HG02938 (cell line): ENCODE data around the gene CRABP2.

Experiments used
- ATAC-seq: cut with Tn5 transposase; IDR thresholded peaks from one replicate; pipeline ENCODE4 v1.9.1; 2021; ENCODE audit warnings: mild to moderate bottlenecking, moderate library complexity; ENCODE audit not compliant: unreplicated experiment

CRABP2 gene

GRCh38 chr1:156691665-156692440, 13.5 kb downstream of the CRABP2 start:
- ATAC-seq = no peak

DNA sequence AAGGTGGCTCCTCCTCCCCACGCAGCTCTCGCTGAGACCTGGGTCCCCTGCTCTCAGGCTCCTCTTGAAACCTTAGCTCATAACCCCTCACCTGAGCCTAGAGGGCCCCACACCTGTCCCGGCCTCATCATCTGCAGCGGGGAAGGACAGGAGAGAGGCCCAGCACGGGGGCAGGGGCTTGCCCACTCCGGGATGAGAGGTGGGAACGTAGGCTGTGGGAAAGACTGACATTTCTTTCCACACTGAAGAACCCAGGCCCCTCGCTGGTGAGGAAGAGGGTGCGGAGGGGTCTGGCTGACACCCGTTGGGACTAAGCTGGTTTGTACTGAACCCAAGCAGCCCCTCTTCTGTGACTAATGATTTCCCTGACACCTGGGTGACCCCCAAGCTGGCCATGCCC, 14.2 kb downstream of the CRABP2 start:
- ATAC-seq = no peak

- no peak for ATAC-seq
Observed at GRCh38 chr1:156690675-156691036, 14.7 kb downstream of the CRABP2 start.

DNA sequence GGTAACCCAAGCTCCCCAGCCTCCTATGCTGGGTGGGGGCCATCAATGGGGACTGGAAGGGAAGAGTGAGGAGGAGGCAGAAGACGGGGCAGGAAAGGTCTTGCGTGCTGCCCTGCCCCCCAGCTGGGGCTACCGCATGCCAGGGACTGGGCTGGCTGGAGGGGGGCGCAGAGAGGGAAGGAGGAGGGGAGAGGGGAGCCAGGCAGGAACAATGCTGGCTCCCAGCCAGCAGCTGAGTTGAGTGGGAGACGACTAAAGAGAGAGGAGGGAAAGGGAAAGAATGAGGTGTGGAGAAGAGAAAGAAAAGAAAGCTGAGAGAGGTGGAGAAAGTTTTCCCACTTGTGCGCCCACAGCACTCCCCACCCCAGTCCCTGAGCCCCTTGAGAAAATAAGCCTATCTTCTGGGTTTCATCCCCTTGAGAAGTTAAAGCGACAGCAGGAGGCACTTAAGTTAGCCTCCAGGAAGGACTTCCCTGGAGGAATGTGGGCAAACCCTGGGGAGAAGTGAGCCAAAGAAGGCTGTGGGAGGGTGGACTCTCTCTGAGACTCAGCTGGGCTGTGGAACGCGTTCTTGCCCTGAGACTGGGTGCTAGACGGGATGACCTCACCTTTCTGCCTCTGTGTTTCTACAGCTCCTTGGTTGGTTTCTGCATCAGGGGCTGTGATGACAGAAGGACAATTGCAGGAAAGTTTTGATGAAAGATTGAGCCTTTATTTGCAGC, 15.3 kb downstream of the CRABP2 start:
- ATAC-seq = no peak

GRCh38 chr1:156689035-156689952, 16.1 kb downstream of the CRABP2 start:
- no peak for ATAC-seq

- ATAC-seq = no peak
Observed at GRCh38 chr1:156684227-156684782, 21.1 kb downstream of the CRABP2 start.

- ATAC-seq = no peak
Observed at GRCh38 chr1:156682166-156682890, 23.1 kb downstream of the CRABP2 start.

DNA sequence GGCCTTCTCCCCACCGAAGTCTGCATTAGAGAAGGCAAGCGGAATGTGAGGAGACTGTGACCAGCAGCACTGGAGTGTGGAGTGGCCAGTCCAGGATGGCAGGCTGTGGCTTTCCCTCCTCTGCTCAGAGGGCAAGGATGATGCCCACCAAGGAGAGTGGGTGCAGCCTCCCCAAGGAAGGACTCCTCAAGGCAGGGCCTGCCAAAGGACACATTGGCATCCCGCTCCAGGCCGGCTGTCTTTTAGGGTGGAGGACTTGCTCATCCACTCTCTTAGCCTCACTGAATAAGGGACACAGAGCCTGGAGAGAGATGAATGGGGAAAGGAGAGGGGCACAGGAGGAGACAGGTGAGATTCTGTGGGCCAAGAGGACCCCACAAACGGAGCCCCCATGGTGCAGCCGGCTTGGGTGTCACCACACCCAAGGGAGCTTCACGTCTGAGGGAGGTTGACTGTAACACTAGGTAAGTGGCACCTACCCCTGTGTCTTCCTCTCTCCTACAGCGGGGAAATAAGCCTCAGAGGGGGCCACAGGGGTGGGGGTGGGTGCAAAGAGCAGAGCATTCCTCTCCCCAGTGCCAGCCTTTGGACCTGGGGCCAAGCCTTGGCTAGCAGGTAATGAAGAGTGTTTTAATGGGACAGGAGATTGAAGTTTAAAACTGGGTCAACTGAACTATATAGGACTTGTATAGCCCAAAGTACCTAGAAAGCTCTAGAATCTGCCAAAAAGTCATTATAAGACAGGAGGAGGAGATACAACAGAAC, 24.0 kb downstream of the CRABP2 start:
- no peak for ATAC-seq

GRCh38 chr1:156680056-156680455, 25.3 kb downstream of the CRABP2 start:
- no peak for ATAC-seq

DNA sequence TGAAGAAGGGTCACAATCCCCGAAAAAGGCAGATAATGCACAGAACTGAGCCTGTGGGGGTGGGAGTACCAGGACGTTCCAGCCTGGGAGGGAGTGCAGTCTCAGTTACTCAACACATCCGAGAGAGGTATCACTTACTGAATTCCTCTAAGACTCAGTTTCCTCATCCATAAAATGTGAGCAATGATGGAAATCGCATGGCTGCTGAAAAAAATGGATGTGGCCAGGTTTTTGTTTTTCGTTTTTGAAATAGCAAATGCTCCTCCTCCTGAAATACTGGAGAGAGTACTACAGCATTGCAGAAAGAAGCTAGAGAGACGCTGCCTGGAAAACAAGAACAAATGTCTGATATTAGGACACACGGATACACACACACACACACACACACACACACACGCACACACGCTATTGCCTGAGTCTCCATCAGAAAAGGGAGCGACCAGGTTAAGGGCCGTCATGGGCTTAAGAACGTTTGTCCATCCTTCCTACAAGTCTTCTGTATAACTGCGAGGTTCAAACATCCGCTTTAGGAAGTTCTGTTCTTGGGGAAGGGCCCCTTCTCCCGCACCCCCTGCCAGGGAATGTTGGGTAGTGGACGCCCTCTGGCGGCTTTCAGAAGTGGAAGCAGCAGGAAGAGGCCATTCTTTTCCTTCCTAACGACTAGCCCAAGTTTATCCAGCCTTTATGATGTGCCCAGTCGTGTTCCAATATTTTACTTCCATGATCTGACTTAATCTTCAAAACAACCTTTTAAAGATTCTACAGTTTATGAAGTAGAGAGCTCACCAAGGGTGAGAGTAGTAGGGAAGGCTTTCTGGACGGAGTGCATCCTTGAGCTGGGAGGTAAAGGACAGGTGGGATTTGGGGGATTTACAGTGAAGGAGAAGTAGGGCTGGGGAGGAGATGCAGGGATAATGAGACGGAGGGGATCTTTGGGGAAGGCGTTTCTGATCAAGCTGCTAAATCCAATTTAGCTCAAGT, 27.5 kb downstream of the CRABP2 start:
- ATAC-seq = no peak

DNA sequence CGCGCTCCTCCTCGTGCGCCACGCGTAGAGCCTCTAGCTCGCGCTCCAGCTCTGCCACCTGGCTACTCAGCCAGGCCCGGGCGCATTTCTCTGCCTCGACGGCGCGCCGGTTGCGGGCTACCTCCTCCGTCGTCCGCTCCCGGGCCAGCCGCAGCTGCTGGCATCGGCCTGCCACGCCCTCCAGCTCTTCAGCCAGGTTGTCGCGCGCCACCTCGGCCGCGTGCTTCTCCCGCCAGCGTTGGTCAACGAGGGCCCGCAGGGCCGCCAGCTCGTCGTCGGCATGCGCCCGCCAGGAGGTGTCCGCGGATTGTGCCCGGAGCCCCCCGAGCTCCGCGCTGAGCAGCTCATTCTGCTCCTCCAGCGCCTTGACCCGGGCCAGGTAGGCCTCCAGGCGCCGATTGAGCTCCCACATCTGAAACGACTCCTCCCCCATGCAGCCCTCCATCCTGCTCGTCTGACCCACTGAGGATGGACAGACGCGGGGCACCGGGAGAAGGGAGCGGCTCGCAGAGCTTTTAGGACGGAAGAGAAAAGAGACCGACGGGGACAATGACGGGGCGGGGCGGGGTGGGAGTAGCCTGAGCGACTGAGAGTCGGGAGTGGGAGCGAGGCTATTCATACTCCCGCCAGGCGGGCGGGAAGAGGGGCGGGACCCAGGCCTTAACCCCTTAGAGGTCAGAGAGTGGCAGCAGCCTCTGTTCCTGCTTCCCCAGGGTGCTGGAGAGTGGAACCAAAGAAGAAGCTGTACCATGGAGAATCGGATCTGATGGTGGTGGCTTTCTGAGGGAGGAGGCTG, 28.4 kb downstream of the CRABP2 start, which contains the start of gene NES:
TSS of gene NES (minus strand) at position 588 of the 796 bp plus-strand sequence. CDS start at position 445, 143 bp downstream.
- ATAC-seq = no peak

DNA sequence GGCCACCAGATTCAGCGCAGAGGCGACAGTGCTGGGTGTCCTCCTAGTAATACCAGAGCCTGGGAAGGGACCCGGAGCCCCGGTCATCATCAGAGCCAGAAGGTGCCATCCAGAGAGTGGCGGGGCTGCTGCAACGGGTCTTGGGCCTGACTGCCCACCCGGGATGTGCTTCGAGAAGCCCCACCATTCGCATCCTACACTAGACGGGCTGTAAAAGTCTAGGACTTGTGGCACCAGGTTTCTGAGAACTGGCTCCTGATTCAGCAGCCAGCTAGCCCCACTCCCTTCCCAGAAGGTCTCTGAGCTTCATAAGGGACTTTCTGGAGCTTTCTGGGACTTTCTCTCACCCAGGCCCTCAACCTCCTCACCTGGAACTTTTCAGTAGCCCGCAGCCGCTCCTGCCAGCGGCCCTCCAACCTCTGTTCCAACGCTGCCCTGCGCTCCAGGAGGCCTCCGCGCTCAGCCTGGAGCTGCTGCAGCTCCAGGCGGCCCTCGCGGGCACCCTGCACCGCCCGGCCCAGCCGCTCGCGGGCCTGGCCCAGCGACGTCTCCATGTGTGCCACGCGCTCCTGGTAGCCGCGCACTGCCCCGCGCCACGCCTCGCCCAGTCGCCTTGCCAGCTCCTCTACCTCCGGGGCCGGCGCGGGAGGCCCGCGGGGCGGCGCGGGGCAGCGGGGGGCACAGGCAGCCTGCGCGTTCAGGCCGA, 29.1 kb downstream of the CRABP2 start:
- no peak for ATAC-seq

DNA sequence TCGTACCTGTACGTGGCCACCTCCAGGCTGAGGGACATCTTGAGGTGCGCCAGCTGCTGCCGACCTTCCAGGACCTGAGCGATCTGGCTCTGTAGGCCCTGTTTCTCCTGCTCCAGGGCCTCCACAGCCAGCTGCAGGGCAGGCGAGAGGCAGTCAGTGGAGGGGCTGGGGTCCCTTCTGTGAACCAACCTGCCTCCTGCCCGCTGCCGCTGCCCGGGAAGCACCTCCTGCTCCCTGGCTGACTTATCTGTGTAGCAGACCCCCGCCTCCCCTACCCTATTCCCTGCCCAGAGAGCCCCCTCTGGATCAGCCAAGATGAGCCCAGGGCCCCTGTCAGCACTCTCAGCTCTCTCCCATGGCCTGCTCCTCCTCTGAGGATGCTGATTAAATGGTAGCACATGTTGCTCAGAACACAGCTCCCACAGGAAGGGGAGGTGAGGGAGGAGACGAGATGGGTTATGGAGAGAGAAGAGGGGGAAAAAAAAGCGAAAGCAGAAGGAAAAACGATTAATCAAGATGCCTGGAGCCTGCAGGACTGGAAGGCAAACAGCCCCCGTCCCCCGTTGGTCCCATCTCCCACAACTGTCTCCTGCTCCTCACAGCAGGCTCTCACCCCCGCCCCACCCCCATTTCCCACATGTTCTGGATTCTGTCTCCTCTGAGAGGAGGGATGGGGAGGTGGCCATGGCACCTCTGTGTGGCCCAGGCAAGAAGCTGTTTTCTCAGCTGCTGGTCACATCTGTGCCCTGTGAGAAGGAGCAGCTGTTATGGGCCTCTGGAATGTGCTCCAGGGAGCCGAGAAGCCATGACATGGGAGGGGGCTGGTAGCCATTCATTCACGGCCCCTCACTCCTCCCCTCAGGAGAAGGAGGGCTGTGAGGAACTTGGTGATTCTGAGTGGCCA, 29.9 kb downstream of the CRABP2 start:
- ATAC-seq = no peak

DNA sequence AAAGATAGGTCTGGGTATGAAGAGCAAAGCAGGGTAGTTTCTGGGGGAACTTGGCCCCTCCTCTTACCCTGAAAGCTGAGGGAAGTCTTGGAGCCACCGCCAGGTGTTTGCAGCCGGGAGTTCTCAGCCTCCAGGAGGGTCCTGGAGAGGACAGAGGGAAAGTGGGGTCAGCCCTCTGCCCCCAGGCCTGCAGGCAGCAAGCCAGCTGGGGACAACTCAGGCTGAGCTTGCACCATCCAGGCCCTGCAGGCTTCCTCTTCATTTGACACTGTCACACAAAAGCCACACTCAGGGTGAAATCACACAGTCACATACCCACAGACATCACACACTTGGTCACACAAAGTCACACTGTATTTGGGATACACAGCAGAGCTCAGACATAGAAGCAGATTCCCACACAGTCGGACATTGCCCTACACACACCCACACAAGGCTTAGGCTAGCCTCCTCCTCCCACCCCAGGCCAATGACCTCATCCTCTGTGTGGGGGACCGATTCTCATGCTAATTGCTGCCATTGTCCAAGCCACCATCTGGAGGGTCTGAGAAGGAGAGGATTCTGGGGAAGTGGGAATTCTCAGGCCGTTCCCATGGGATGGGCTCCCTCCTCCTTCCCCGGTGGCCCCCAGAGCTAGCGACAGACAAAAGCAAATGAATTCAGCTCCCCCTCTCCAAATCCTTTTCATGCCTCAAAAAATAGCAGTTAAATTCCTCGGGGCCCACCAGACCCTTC, 31.8 kb downstream of the CRABP2 start:
- ATAC-seq = no peak

DNA sequence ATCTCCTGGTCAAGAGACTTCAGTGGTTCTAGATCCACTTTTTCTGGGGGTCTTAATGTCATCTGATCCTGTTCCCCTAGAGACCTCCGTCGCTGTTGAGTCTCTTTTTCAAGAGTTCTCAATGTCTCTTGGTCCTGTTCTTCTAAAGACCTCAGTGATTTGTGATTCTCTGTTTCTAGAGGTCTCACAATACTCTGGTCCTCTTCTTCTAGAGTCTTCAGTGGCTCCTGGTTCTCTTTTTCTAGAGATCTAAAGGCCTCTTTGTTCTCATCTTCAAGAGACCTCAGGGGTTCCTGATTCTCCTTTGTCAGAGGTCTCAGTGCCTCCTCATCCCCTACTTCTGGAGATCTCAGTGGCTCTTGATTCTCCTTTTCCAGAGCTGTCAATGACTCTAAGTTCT, 33.6 kb downstream of the CRABP2 start:
- no peak for ATAC-seq
